GM19372 (cell line): ENCODE data around the gene PIWIL4.
"Not testable (repeated sequence)": the region's sequence is repeated elsewhere in the genome, so short reads cannot be mapped to it uniquely, and the experiment has no call there.

Experiments used
- ATAC-seq: cut with Tn5 transposase; IDR thresholded peaks from one replicate; pipeline ENCODE4 v1.9.1; 2021; ENCODE audit warnings: mild to moderate bottlenecking, low read depth, moderate library complexity; ENCODE audit not compliant: unreplicated experiment

Gene PIWIL4

GRCh38 chr11:94630221-94630620 lies 63.1 kb downstream of the PIWIL4 start:
- no peak for ATAC-seq

GRCh38 chr11:94632356-94632755 lies 65.2 kb downstream of the PIWIL4 start:
- no peak for ATAC-seq

GRCh38 chr11:94635072-94635471 lies 67.9 kb downstream of the PIWIL4 start:
- ATAC-seq = no peak

- no peak for ATAC-seq
Measured at GRCh38 chr11:94636388-94636949, 69.3 kb downstream of the PIWIL4 start.

- ATAC-seq = no peak
Measured at GRCh38 chr11:94638301-94638901, 71.2 kb downstream of the PIWIL4 start.

- ATAC-seq = no peak
Measured at GRCh38 chr11:94638902-94639373, 71.8 kb downstream of the PIWIL4 start.

GRCh38 chr11:94639901-94640721 lies 72.9 kb downstream of the PIWIL4 start:
- ATAC-seq = no peak

GRCh38 chr11:94641167-94641761 lies 74.1 kb downstream of the PIWIL4 start:
- ATAC-seq = no peak

GRCh38 chr11:94643186-94643585 lies 76.0 kb downstream of the PIWIL4 start:
- ATAC-seq = not testable (repeated sequence)

GRCh38 chr11:94647926-94648325 lies 80.8 kb downstream of the PIWIL4 start:
- no peak for ATAC-seq

- ATAC-seq = no peak
Measured at GRCh38 chr11:94648789-94649188, 81.6 kb downstream of the PIWIL4 start.

- no peak for ATAC-seq
Measured at GRCh38 chr11:94649254-94649653, 82.1 kb downstream of the PIWIL4 start.

GRCh38 chr11:94649964-94650623 lies 82.9 kb downstream of the PIWIL4 start:
- ATAC-seq = no peak

- ATAC-seq = no peak
Measured at GRCh38 chr11:94650756-94651155, 83.6 kb downstream of the PIWIL4 start.

GRCh38 chr11:94652735-94653284 lies 85.6 kb downstream of the PIWIL4 start:
- no peak for ATAC-seq

GRCh38 chr11:94653561-94653960 lies 86.4 kb downstream of the PIWIL4 start:
- ATAC-seq = no peak

GRCh38 chr11:94654201-94654600 lies 87.0 kb downstream of the PIWIL4 start:
- no peak for ATAC-seq

- ATAC-seq = no peak
Measured at GRCh38 chr11:94655291-94655690, 88.1 kb downstream of the PIWIL4 start.

GRCh38 chr11:94655956-94656355 lies 88.8 kb downstream of the PIWIL4 start:
- ATAC-seq = no peak

- ATAC-seq = no peak
Measured at GRCh38 chr11:94656968-94657367, 89.8 kb downstream of the PIWIL4 start.
